ENCODE measurements around the gene PPP1R9B.

DNA sequence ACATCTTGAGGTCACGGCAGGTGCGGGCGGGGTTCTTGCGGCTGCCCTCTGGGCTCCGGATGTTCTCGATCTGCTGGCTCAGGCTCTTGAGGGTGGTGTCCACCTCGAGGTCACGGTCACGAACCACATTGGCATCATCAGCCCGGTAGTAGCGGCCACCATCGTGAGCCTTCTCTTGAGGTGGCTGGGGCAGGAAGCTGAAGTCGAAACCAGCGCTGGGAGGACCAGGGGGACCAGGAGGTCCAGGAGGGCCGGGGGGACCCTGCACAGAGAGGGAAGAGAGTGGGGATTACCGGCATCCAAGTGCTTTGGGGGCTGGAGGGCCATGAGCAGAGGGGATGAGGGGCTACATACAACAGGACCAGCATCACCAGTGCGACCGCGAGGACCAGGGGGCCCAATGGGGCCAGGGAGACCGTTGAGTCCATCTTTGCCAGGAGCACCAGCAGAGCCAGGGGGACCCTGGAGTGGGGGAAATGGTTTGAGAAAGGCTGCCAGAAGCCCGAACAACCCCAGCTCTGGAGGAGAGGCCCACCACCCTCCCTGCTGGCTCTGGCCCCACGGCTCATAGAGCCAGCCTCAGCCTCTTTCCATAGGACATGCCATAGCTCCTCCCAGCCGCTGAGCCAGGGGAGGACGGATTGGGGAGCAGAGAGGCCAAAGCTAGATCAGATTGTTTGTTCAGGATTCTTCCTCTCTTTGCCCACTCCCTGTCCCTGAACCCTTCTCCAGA is 36.4 kb upstream of the PPP1R9B start:
- no peak for TF ChIP-seq POLR2A (IDR thresholded peaks at IDR 0.05)
- TF ChIP-seq, protein P1, sequence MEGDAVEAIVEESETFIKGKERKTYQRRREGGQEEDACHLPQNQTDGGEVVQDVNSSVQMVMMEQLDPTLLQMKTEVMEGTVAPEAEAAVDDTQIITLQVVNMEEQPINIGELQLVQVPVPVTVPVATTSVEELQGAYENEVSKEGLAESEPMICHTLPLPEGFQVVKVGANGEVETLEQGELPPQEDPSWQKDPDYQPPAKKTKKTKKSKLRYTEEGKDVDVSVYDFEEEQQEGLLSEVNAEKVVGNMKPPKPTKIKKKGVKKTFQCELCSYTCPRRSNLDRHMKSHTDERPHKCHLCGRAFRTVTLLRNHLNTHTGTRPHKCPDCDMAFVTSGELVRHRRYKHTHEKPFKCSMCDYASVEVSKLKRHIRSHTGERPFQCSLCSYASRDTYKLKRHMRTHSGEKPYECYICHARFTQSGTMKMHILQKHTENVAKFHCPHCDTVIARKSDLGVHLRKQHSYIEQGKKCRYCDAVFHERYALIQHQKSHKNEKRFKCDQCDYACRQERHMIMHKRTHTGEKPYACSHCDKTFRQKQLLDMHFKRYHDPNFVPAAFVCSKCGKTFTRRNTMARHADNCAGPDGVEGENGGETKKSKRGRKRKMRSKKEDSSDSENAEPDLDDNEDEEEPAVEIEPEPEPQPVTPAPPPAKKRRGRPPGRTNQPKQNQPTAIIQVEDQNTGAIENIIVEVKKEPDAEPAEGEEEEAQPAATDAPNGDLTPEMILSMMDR (IDR thresholded peaks at IDR 0.05) = no peak
